Panc1 (cell line): ENCODE results near the gene MFN1. TPM values are rescaled to one million over a fixed set of nuclear protein-coding genes. Genes with fewer than 3 reads are reported as not detected.

ENCODE experiments used
- ATAC-seq: fragments of 200-7000 bp; cut with Tn5 transposase; 2 replicates; pipeline ENCODE4 v1.9.1; 2020; ENCODE audit warnings: mild to moderate bottlenecking, moderate library complexity
- Bru-seq: library from RNA; stranded (reverse); fragments of 400-500 nt; gene quantifications from one replicate; lab custom pipeline; 2021; lab: Mats Ljungman, UMichigan
- BruChase-seq, 2 experiments: library from RNA; stranded (reverse); fragments of 400-500 nt; gene quantifications; one replicate each; lab custom pipeline; 2021; lab: Mats Ljungman, UMichigan
- BruUV-seq: library from RNA; stranded (reverse); fragments of 400-500 nt; replicated peaks from 2 replicates; lab custom pipeline; 2021; lab: Mats Ljungman, UMichigan
- CTCF ChIA-PET: fragments of 300-600 bp; sonication (Branson Sonifier 250); formaldehyde crosslinking; loops from one replicate; lab custom pipeline; 2022; ENCODE audit warnings: antibody characterized with exemption; lab: Charles Lee
- POLR2A ChIA-PET: fragments of 300-600 bp; sonication (Branson Sonifier 250); formaldehyde crosslinking; loops from one replicate; lab custom pipeline; 2022; ENCODE audit warnings: antibody characterized with exemption; lab: Charles Lee
- DNase-seq: peaks from one replicate; pipeline ENCODE4 v3.0.0-alpha.2; 2010; ENCODE audit warnings: low read depth, low spot score
- H3K27ac ChIP-seq: 2 replicates; pipeline ENCODE4 v1.5.1; 2011; ENCODE audit warnings: mild to moderate bottlenecking, low read length, inconsistent platforms
- H3K27me3 ChIP-seq: fragments of 200-500 bp; sonication (Bioruptor generic); 2 replicates; pipeline ENCODE4 v1.6.0; 2014; ENCODE audit warnings: low read length, inconsistent platforms; ENCODE audit not compliant: control insufficient read depth, insufficient read depth
- H3K36me3 ChIP-seq: fragments of 200-500 bp; sonication (Bioruptor generic); 2 replicates; pipeline ENCODE4 v1.5.1; 2014; ENCODE audit warnings: inconsistent platforms, mild to moderate bottlenecking, low read length, moderate library complexity; ENCODE audit not compliant: control insufficient read depth, insufficient read depth
- H3K4me1 ChIP-seq: 2 replicates; pipeline ENCODE4 v1.5.1; 2011; ENCODE audit warnings: inconsistent platforms, mild to moderate bottlenecking, low read length, moderate library complexity; ENCODE audit not compliant: control insufficient read depth, insufficient read depth
- H3K4me3 ChIP-seq, 2 experiments: 2 replicates each; pipeline ENCODE4 v1.5.1; 2011 to 2012; ENCODE audit warnings: low read depth in 2 of 2, low read length in 2 of 2, mild to moderate bottlenecking in 2 of 2, inconsistent platforms in 1 of 2, moderate library complexity in 1 of 2
- H3K9me3 ChIP-seq: fragments of 200-500 bp; sonication (Bioruptor generic); 2 replicates; pipeline ENCODE4 v1.5.1; 2014; ENCODE audit warnings: low read depth, mild to moderate bottlenecking, inconsistent platforms, low read length, moderate library complexity; ENCODE audit not compliant: control insufficient read depth, insufficient read depth
- POLR2AphosphoS5 ChIP-seq: IDR thresholded peaks from 2 replicates; pipeline ENCODE4 v1.6.1; 2012; ENCODE audit warnings: mild to moderate bottlenecking, low read depth, low read length, moderate library complexity
- SIN3A ChIP-seq: IDR thresholded peaks from 2 replicates; pipeline ENCODE4 v1.6.1; 2012; ENCODE audit warnings: low read depth, mild to moderate bottlenecking, low read length, moderate library complexity, borderline replicate concordance; ENCODE audit not compliant: insufficient read depth
- TCF7L2 ChIP-seq: IDR thresholded peaks from 2 replicates; pipeline ENCODE4 v1.6.1; 2011; ENCODE audit warnings: mild to moderate bottlenecking, low read depth, low read length, inconsistent platforms
- in situ Hi-C: cut with HindIII; loops from 2 replicates; pipeline ENCODE4 v1.10.0; 2016; ENCODE audit warnings: low sequenced_read_pairs, low pct_unique_long_range_greater_than_20kb
- intact Hi-C: fragments of 100-400 bp; cut with micrococcal nuclease; formaldehyde crosslinking; loops from one replicate; pipeline ENCODE4 v1.10.0; 2022; ENCODE audit not compliant: unreplicated experiment
- long read RNA-seq: library from polyadenylated mRNA; unstranded; transcript quantifications from one replicate; pipeline ENCODE4 v2.0.0, GENCODE V29; 2021; ENCODE audit not compliant: unreplicated experiment
- polyA plus RNA-seq: library from polyadenylated mRNA; unstranded; fragments of >200 nt; gene quantifications from one replicate; pipeline ENCODE4 v1.2.1, GENCODE V29; 2012; ENCODE audit warnings: missing spikeins; ENCODE audit not compliant: insufficient read length
- total RNA-seq: library from RNA; stranded (reverse); gene quantifications from one replicate; pipeline ENCODE4 v1.2.1, GENCODE V29; 2021; ENCODE audit not compliant: unreplicated experiment
- TF ChIP-seq, protein P1 (sequence below): fragments of 450-650 bp; IDR thresholded peaks from 2 replicates; pipeline ENCODE4 v1.5.1; 2017; ENCODE audit warnings: mild to moderate bottlenecking
- TF ChIP-seq, protein P2 (sequence below), 2 experiments: IDR thresholded peaks; 2 replicates each; pipeline ENCODE4 v1.6.1; 2011 to 2012; ENCODE audit warnings: low read depth in 2 of 2, control low read depth in 1 of 2, low read length in 1 of 2, mild to moderate bottlenecking in 1 of 2, moderate library complexity in 1 of 2; ENCODE audit not compliant: insufficient read depth in 1 of 2

Gene MFN1
- total RNA-seq (73.5 TPM), Bru-seq, nascent RNA (percentile 82 among the genes with signal in this experiment), BruChase-seq, experiment 1, labeled RNA remaining after a 2-hour chase (percentile 88 among the genes with signal in this experiment), BruChase-seq, experiment 2, labeled RNA remaining after a 6-hour chase (percentile 91 among the genes with signal in this experiment)
- 20.8 TPM for polyA plus RNA-seq
- long read RNA-seq, full-length matches to known transcripts, result 17 of 127 reads
- long read RNA-seq, partial matches to known transcripts, result 94 of 127 reads
- long read RNA-seq, other reads (novel, unspliced or antisense), result 16 of 127 reads

DNA sequence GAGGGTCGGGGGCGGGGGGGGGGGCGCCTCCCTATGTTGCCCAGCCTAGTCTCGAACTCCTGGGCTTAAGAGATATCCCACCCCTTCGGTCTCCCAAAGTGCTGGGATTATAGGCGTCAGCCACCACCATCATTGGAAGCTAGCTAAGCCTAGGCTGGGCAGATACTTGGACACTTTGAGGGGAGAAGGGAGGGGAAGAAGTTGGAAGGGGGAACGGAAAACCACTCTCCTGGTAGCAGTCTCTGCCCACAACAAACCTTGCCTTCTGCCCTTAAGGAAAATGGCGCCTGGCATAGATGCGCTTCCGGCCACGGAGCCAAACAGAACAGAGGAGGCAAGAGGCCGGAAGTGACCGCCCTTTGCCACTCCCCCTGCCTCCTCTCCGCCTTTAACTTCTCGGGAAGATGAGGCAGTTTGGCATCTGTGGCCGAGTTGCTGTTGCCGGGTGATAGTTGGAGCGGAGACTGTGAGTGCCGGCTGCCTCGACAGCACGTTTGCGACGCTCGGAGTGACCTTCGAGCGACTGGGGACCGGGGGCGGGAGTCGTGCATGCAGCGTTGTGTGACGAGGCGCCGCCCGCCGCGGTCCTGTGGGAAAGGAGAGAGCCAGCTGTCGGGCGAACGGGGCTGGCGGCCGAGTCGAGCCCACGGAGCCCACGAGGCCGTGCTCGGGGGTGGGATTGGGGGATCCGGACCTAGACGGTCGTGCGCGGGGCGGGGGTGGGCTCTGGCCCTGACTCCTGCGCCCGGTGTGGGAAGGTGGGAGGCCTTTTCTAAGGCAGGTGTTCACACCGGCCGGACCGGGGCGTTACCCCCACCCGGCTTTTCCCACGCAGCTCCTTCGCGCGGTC is at the start of gene MFN1:
MFN1 (plus strand) TSS at position 365 of the 850 bp plus-strand sequence. CDS start 1,143 bp downstream, outside the sequence.
- ATAC-seq, result peak; percentile 100
- DNase-seq, result peak; percentile 90
- in situ Hi-C loops, result no loop called here
- Histone ChIP-seq H3K9me3 (no peaks in the 10 kb centered on the region), H3K4me3 (peak within 1 kb of the TSS; percentile 70 to 89), H3K27ac (peak within 1 kb of the TSS; percentile 84), H3K27me3 (no peaks in the 10 kb centered on the region), H3K36me3 (peaks cover 9% of the 10 kb centered on the region), H3K4me1 (peaks cover 12% of the 10 kb centered on the region)
- ChIA-PET CTCF (no interaction called here), POLR2A (no interaction called here)
- intact Hi-C loops, result no loop called here
- BruUV-seq, result no TSS peak
- TF ChIP-seq SIN3A, result peak; percentile 88; the same call in 1 of the 2 replicates
- TF ChIP-seq TCF7L2, result no peak; the same call in 1 of the 2 replicates
- TF ChIP-seq, protein P1, sequence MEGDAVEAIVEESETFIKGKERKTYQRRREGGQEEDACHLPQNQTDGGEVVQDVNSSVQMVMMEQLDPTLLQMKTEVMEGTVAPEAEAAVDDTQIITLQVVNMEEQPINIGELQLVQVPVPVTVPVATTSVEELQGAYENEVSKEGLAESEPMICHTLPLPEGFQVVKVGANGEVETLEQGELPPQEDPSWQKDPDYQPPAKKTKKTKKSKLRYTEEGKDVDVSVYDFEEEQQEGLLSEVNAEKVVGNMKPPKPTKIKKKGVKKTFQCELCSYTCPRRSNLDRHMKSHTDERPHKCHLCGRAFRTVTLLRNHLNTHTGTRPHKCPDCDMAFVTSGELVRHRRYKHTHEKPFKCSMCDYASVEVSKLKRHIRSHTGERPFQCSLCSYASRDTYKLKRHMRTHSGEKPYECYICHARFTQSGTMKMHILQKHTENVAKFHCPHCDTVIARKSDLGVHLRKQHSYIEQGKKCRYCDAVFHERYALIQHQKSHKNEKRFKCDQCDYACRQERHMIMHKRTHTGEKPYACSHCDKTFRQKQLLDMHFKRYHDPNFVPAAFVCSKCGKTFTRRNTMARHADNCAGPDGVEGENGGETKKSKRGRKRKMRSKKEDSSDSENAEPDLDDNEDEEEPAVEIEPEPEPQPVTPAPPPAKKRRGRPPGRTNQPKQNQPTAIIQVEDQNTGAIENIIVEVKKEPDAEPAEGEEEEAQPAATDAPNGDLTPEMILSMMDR, result no peak
- TF ChIP-seq, protein P2, sequence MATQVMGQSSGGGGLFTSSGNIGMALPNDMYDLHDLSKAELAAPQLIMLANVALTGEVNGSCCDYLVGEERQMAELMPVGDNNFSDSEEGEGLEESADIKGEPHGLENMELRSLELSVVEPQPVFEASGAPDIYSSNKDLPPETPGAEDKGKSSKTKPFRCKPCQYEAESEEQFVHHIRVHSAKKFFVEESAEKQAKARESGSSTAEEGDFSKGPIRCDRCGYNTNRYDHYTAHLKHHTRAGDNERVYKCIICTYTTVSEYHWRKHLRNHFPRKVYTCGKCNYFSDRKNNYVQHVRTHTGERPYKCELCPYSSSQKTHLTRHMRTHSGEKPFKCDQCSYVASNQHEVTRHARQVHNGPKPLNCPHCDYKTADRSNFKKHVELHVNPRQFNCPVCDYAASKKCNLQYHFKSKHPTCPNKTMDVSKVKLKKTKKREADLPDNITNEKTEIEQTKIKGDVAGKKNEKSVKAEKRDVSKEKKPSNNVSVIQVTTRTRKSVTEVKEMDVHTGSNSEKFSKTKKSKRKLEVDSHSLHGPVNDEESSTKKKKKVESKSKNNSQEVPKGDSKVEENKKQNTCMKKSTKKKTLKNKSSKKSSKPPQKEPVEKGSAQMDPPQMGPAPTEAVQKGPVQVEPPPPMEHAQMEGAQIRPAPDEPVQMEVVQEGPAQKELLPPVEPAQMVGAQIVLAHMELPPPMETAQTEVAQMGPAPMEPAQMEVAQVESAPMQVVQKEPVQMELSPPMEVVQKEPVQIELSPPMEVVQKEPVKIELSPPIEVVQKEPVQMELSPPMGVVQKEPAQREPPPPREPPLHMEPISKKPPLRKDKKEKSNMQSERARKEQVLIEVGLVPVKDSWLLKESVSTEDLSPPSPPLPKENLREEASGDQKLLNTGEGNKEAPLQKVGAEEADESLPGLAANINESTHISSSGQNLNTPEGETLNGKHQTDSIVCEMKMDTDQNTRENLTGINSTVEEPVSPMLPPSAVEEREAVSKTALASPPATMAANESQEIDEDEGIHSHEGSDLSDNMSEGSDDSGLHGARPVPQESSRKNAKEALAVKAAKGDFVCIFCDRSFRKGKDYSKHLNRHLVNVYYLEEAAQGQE (IDR thresholded peaks at IDR 0.05; ENCODE audit: insufficient read depth in 1 of 2, low read depth in 2 of 2, low read length in 1 of 2), result 0 out of 4 replicates have a peak, but pooled peaks of 1 of the 2 experiments have one; percentile 9
- TF ChIP-seq POLR2AphosphoS5, result peak; percentile 89

DNA sequence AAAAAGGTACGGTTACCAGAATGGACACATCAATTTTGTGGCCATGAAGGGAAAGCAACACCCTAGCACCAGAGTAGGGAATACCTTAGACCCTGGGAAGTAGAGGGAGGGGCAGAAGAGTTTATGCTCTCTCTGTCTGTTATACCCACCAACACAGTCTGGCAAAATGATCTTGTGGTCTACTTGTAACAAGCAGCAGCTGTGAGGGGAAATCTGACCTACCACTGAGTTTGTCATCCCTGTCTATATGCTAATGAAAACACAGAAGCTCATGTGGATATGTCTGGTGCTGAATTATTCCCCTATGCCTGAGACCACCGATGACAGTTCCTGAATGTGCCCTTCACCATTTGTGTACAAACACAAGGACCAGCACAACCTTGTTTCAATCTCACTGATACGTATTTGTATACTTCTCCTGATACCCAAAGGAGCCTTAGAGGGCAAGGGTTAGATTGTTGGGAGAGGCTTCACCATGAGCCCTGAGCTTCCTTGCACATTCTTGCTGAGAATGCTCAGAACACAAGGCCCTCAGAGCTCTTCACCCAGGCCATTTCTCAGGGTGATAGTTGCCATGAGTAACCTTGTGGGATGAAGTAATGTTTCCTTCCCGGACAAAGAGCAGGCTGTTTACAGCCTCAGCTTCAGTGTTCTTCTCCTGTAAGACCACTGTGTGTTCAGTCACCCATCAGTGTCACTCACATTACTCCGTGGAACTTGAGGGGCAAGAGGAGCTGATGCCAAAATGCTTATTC is 49.4 kb upstream of the MFN1 start:
- no TSS peak for BruUV-seq
- intact Hi-C loops, result no loop called here
- POLR2A ChIA-PET, result no interaction called here

More for the DNA sequence above, 49.4 kb upstream of the MFN1 start:
- no peaks in the 10 kb centered on the region for H3K36me3 ChIP-seq
- H3K27me3 ChIP-seq, result peaks cover 2% of the 10 kb centered on the region; the same call in 1 of the 2 replicates
- H3K4me1 ChIP-seq, result no peaks in the 10 kb centered on the region
- H3K27ac ChIP-seq, result no peak overlapping the region
- TF ChIP-seq SIN3A, result no peak
- TF ChIP-seq POLR2AphosphoS5, result no peak
- TF ChIP-seq, protein P2 (IDR thresholded peaks at IDR 0.05; ENCODE audit: insufficient read depth in 1 of 2, low read depth in 2 of 2, low read length in 1 of 2), result no peak
- TF ChIP-seq, protein P1, result no peak
- TF ChIP-seq TCF7L2, result no peak
- CTCF ChIA-PET, result interaction anchor here (0.9 kb wide), 1 partner anchor 151 kb away, joined by 3 read pairs; no protein-coding TSS in a partner anchor
- no peak overlapping the region for H3K4me3 ChIP-seq
- H3K9me3 ChIP-seq, result no peaks in the 10 kb centered on the region
- DNase-seq, result no peak
- no peak for ATAC-seq
- in situ Hi-C loops, result no loop called here
